Fibroblast of lung (primary cell): Measurements from ENCODE around the gene MMGT1. TPM values are rescaled to one million over a fixed set of nuclear protein-coding genes. Genes with fewer than 3 reads are reported as not detected.

ENCODE experiments used
- DNase-seq, 2 donors: peaks; one replicate each; pipeline versions ENCODE4 v3.0.0 to v3.0.0-alpha.2; 2010; ENCODE audit warnings: low read depth in 2 of 2
- H2AFZ ChIP-seq: 2 replicates; pipeline ENCODE4 v1.5.1; 2012; ENCODE audit warnings: low read length, control low read depth, inconsistent platforms
- H3K27ac ChIP-seq: 2 replicates; pipeline ENCODE4 v1.5.1; 2011; ENCODE audit warnings: low read length, control low read depth; ENCODE audit not compliant: insufficient read depth
- H3K27me3 ChIP-seq: 2 replicates; pipeline ENCODE4 v1.5.1; 2011; ENCODE audit warnings: mild to moderate bottlenecking, low read length; ENCODE audit not compliant: control insufficient read depth, insufficient read depth
- H3K36me3 ChIP-seq: 2 replicates; pipeline ENCODE4 v1.5.1; 2011; ENCODE audit warnings: low read length; ENCODE audit not compliant: control insufficient read depth, insufficient read depth
- H3K4me1 ChIP-seq: 2 replicates; pipeline ENCODE4 v1.5.1; 2011; ENCODE audit warnings: low read length; ENCODE audit not compliant: control insufficient read depth, insufficient read depth; ENCODE audit errors: extremely low read depth
- H3K4me2 ChIP-seq: 2 replicates; pipeline ENCODE4 v1.5.1; 2011; ENCODE audit warnings: low read length, control low read depth; ENCODE audit not compliant: insufficient read depth; ENCODE audit errors: extremely low read depth
- H3K4me3 ChIP-seq, 4 experiments: fragments of 200-600 bp in 1 of 4; sonication (generic) in 1 of 4; replicated peaks in 1 of 4; 2 replicates each; pipeline ENCODE4 v1.5.1; 2011 to 2016; ENCODE audit warnings: low read length in 4 of 4, low read depth in 3 of 4, mild to moderate bottlenecking in 3 of 4, control low read depth in 2 of 4, inconsistent platforms in 1 of 4, mixed read lengths in 1 of 4; ENCODE audit not compliant: insufficient read depth in 1 of 4; ENCODE audit errors: control extremely low read depth in 1 of 4
- H3K79me2 ChIP-seq: 2 replicates; pipeline ENCODE4 v1.5.1; 2012; ENCODE audit warnings: mild to moderate bottlenecking, low read length, inconsistent platforms; ENCODE audit not compliant: control insufficient read depth, insufficient read depth
- H3K9ac ChIP-seq: 2 replicates; pipeline ENCODE4 v1.5.1; 2011; ENCODE audit warnings: mild to moderate bottlenecking, low read length, control low read depth; ENCODE audit not compliant: insufficient read depth
- H3K9me3 ChIP-seq: 2 replicates; pipeline ENCODE4 v1.5.1; 2012; ENCODE audit warnings: low read depth, low read length; ENCODE audit not compliant: control insufficient read depth, insufficient read depth
- H4K20me1 ChIP-seq: 2 replicates; pipeline ENCODE4 v1.5.1; 2011; ENCODE audit warnings: low read length; ENCODE audit not compliant: control insufficient read depth, insufficient read depth; ENCODE audit errors: extremely low read depth
- EZH2 ChIP-seq: IDR thresholded peaks from 2 replicates; pipeline ENCODE4 v1.5.1; 2012; ENCODE audit warnings: low read length, control low read depth, mild to moderate bottlenecking; ENCODE audit errors: missing control alignments
- polyA plus RNA-seq, 2 donors: library from polyadenylated mRNA; depleted of rRNA in 1 of 2; stranded (reverse) in 1 of 2; unstranded in 1 of 2; fragments of >200 nt; gene quantifications; 2 replicates each; pipeline ENCODE4 v1.2.1, GENCODE V29; 2011 to 2012; ENCODE audit warnings: missing spikeins in 1 of 2
- total RNA-seq: library from RNA; depleted of rRNA; stranded (reverse); fragments of >200 nt; gene quantifications from 2 replicates; pipeline ENCODE4 v1.2.1, GENCODE V29; 2014
- TF ChIP-seq, protein P1 (sequence below), 2 donors: IDR thresholded peaks in 1 of 2; conservative IDR thresholded peaks in 1 of 2; 1 replicate in 1 of 2; 2 replicates in 1 of 2; pipeline ENCODE4 v1.5.1; 2011 to 2012; ENCODE audit warnings: low read length in 2 of 2, control low read depth in 1 of 2, inconsistent platforms in 1 of 2, low read depth in 1 of 2, mild to moderate bottlenecking in 1 of 2

MMGT1 gene
- total and polyA plus RNA-seq, 2 donors (not counting 1 experiment from before 2014, with no cell fraction given), result 10.4 to 26.9 TPM

GRCh38 chrX:135988245-135988644, 14.5 kb upstream of the MMGT1 start:
- no peaks in the 10 kb centered on the region for H3K4me1 ChIP-seq
- no peak for TF ChIP-seq EZH2
- TF ChIP-seq, protein P1, sequence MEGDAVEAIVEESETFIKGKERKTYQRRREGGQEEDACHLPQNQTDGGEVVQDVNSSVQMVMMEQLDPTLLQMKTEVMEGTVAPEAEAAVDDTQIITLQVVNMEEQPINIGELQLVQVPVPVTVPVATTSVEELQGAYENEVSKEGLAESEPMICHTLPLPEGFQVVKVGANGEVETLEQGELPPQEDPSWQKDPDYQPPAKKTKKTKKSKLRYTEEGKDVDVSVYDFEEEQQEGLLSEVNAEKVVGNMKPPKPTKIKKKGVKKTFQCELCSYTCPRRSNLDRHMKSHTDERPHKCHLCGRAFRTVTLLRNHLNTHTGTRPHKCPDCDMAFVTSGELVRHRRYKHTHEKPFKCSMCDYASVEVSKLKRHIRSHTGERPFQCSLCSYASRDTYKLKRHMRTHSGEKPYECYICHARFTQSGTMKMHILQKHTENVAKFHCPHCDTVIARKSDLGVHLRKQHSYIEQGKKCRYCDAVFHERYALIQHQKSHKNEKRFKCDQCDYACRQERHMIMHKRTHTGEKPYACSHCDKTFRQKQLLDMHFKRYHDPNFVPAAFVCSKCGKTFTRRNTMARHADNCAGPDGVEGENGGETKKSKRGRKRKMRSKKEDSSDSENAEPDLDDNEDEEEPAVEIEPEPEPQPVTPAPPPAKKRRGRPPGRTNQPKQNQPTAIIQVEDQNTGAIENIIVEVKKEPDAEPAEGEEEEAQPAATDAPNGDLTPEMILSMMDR (conservative IDR thresholded peaks at IDR 0.05 in 1 of 2, IDR thresholded peaks at IDR 0.05 in 1 of 2; ENCODE audit: low read depth in 1 of 2, low read length in 2 of 2), result no peak
- H3K4me2 ChIP-seq, result no peak overlapping the region
- no peaks in the 10 kb centered on the region for H4K20me1 ChIP-seq
- H3K9ac ChIP-seq, result no peak overlapping the region
- H3K36me3 ChIP-seq, result no peaks in the 10 kb centered on the region
- no peaks in the 10 kb centered on the region for H3K9me3 ChIP-seq
- no peak for DNase-seq
- H3K79me2 ChIP-seq, result peaks cover 5% of the 10 kb centered on the region
- no peak overlapping the region for H3K4me3 ChIP-seq
- no peak overlapping the region for H2AFZ ChIP-seq
- H3K27ac ChIP-seq, result no peak overlapping the region
- H3K27me3 ChIP-seq, result no peaks in the 10 kb centered on the region

GRCh38 chrX:135985973-135986310, 12.2 kb upstream of the MMGT1 start:
- no peak for DNase-seq
- peak overlapping the region; percentile 82 for H2AFZ ChIP-seq
- peak overlapping the region; percentile 68 for H3K27ac ChIP-seq
- H3K9ac ChIP-seq, result peak overlapping the region; percentile 59
- H3K4me3 ChIP-seq, result peak overlapping the region; percentile 60 to 75 (median 72)
- H3K9me3 ChIP-seq, result no peaks in the 10 kb centered on the region
- H3K79me2 ChIP-seq, result peaks cover 5% of the 10 kb centered on the region
- TF ChIP-seq, protein P1 (conservative IDR thresholded peaks at IDR 0.05 in 1 of 2, IDR thresholded peaks at IDR 0.05 in 1 of 2; ENCODE audit: low read depth in 1 of 2, low read length in 2 of 2), result no peak
- no peak for TF ChIP-seq EZH2
- no peaks in the 10 kb centered on the region for H3K27me3 ChIP-seq
- no peaks in the 10 kb centered on the region for H4K20me1 ChIP-seq
- peak overlapping the region; percentile 78 for H3K4me2 ChIP-seq
- H3K36me3 ChIP-seq, result no peaks in the 10 kb centered on the region
- H3K4me1 ChIP-seq, result no peaks in the 10 kb centered on the region

DNA sequence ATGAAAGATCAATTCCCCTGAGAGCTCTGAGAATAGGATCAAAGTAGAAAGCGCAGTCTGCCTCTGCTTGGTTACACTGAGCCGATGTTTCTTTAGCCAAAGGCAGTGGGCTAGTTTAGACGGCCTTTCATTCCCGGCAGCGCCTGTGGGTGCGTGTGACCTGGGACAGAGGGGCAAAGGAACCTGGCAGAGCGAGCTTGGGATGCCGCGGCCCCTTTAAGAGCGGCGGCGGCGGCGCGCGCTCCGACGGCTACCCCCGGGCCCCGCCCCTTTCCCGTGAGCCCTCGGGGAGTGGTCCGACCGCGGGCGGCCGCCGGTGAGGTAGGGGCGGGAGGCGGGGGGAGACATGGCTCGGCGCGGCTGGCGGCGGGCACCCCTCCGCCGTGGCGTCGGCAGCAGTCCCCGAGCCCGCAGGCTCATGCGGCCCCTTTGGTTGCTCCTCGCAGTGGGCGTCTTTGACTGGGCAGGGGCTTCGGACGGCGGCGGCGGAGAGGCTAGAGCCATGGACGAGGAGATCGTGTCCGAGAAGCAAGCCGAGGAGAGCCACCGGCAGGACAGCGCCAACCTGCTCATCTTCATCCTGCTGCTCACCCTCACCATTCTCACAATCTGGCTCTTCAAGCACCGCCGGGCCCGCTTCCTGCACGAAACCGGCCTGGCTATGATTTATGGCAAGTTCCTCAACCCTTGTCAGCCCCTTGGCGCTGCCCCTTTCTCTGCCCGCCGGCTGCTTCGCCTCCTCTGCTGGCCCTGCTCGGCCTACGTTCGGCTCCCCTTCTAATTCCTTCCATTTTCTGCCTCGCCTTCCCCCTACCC, 11.6 kb upstream of the MMGT1 start, which contains the start of gene SLC9A6:
Gene SLC9A6 (plus strand): TSS at position 279 of the 816 bp plus-strand sequence. CDS start 224 bp downstream, at position 503.
- Histone ChIP-seq H3K4me1 (no peaks in the 10 kb centered on the region), H3K36me3 (no peaks in the 10 kb centered on the region), H3K4me2 (peak within 1 kb of the TSS; percentile 78), H3K27ac (peak within 1 kb of the TSS; percentile 71), H3K9me3 (no peaks in the 10 kb centered on the region), H2AFZ (peak within 1 kb of the TSS; percentile 82), H3K9ac (peak within 1 kb of the TSS; percentile 59), H3K27me3 (no peaks in the 10 kb centered on the region), H4K20me1 (no peaks in the 10 kb centered on the region), H3K79me2 (peaks cover 5% of the 10 kb centered on the region), H3K4me3 (peak within 1 kb of the TSS; percentile 60 to 78 (median 74))
- TF ChIP-seq EZH2, result no peak
- TF ChIP-seq, protein P1 (conservative IDR thresholded peaks at IDR 0.05 in 1 of 2, IDR thresholded peaks at IDR 0.05 in 1 of 2; ENCODE audit: low read depth in 1 of 2, low read length in 2 of 2), result no peak
- DNase-seq, result peak; percentile 37 to 47
